A549 (cell line): ENCODE data around the gene ZNF536.

Source experiments
- EP300 ChIP-seq, 2 experiments: fragments of >200 bp; sonication (Bioruptor Twin); formaldehyde crosslinking; IDR thresholded peaks; 2 replicates in 1 of 2; 3 replicates in 1 of 2; pipeline ENCODE4 v1.6.1; 2016 to 2017
- JUN ChIP-seq, 2 experiments: fragments of >200 bp; sonication (Bioruptor Twin); formaldehyde crosslinking; IDR thresholded peaks; 2 replicates in 1 of 2; 3 replicates in 1 of 2; pipeline ENCODE4 v1.6.1; 2016 to 2017
- MYC ChIP-seq: IDR thresholded peaks from 2 replicates; pipeline ENCODE4 v1.6.1; 2012; ENCODE audit warnings: mild to moderate bottlenecking, inconsistent platforms, low read length, improper control_type of control experiment, borderline replicate concordance
- NFE2L2 ChIP-seq: fragments of 150-350 bp; conservative IDR thresholded peaks from 2 replicates; pipeline ENCODE4 v1.6.1; 2014; ENCODE audit warnings: low read length
- TF ChIP-seq, protein P1 (sequence below): fragments of >200 bp; sonication (Bioruptor Twin); formaldehyde crosslinking; IDR thresholded peaks from 3 replicates; pipeline ENCODE4 v1.5.1; 2016

DNA sequence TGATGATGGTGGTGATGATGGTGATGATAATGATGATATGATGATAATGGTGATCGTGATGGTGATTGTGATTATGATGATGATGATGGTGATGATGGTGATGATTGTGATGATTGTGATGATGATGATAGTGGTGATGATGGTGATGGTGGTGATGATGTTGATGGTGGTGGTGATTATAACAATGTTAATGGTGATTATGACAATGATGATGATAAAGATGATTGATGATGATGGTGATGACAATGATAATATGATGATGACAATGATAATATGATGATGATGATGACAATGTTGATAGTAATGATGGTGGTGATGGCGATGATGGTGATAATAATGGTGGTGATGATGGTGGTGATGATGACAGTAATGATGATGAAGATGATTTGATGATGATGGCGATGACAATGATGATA lies 34.1 kb upstream of the ZNF536 start:
- no peak for TF ChIP-seq EP300 (IDR thresholded peaks at IDR 0.05)
- TF ChIP-seq, protein P1, sequence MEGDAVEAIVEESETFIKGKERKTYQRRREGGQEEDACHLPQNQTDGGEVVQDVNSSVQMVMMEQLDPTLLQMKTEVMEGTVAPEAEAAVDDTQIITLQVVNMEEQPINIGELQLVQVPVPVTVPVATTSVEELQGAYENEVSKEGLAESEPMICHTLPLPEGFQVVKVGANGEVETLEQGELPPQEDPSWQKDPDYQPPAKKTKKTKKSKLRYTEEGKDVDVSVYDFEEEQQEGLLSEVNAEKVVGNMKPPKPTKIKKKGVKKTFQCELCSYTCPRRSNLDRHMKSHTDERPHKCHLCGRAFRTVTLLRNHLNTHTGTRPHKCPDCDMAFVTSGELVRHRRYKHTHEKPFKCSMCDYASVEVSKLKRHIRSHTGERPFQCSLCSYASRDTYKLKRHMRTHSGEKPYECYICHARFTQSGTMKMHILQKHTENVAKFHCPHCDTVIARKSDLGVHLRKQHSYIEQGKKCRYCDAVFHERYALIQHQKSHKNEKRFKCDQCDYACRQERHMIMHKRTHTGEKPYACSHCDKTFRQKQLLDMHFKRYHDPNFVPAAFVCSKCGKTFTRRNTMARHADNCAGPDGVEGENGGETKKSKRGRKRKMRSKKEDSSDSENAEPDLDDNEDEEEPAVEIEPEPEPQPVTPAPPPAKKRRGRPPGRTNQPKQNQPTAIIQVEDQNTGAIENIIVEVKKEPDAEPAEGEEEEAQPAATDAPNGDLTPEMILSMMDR = no peak
- TF ChIP-seq JUN (IDR thresholded peaks at IDR 0.05) = no peak
- no peak for TF ChIP-seq NFE2L2
- no peak for TF ChIP-seq MYC
